WI38 (cell line): Measurements from ENCODE around the gene ARSK.

ENCODE experiments used
- H3K4me3 ChIP-seq: 2 replicates; pipeline ENCODE4 v1.5.1; 2011; ENCODE audit warnings: low read depth, mild to moderate bottlenecking, control low read depth, low read length
- TF ChIP-seq, protein P1 (sequence below): IDR thresholded peaks from 2 replicates; pipeline ENCODE4 v1.5.1; 2012; ENCODE audit warnings: low read depth, mild to moderate bottlenecking, control low read depth, low read length

The ARSK gene

DNA sequence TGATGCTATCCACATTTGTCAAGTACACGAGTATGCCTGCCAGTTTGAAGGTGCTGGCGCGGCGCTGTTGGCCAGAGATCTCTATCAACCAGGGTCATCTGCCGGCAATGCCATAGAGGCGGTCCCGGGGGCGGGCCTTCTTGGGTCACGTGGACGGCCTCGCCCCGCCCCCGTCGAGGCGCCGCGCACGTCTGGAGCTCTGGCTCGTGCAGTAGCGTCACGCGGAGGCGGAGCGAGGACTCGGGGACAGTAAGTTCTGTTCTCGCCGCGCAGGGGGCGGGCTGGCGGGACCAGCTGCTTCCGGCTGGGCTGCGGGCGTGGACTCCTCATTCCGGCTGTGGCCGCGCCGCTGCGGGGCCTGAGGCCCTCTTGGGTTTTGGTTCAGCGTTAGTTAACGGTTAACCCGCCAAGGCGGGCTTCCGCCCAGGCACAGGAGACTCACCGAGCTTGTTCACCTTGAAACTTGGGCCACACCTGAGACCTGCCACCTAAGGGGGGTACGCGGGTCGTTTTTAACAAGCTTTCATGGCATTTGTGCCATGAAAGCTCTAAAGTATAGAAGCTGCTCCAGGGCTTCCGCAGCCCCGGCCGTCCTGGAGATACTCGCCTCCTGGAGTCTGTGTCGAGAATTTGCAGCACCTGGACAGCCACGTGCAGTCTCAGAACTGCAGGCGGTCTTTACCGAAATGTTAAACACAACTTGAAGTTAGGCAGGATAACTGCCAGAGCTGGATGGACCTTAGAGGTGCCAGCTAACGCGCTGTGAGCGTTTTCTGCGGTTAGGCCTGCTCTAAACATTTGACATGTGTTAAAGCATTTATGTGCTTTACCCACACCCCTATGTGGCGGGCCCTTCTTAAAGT, 91.9 kb downstream of the ARSK start, which contains the start of gene RFESD:
RFESD (plus strand) TSS at position 209 of the 863 bp plus-strand sequence. CDS start 5,495 bp downstream, outside the sequence.
- peak within 1 kb of the TSS; percentile 64 for H3K4me3 ChIP-seq
- TF ChIP-seq, protein P1, sequence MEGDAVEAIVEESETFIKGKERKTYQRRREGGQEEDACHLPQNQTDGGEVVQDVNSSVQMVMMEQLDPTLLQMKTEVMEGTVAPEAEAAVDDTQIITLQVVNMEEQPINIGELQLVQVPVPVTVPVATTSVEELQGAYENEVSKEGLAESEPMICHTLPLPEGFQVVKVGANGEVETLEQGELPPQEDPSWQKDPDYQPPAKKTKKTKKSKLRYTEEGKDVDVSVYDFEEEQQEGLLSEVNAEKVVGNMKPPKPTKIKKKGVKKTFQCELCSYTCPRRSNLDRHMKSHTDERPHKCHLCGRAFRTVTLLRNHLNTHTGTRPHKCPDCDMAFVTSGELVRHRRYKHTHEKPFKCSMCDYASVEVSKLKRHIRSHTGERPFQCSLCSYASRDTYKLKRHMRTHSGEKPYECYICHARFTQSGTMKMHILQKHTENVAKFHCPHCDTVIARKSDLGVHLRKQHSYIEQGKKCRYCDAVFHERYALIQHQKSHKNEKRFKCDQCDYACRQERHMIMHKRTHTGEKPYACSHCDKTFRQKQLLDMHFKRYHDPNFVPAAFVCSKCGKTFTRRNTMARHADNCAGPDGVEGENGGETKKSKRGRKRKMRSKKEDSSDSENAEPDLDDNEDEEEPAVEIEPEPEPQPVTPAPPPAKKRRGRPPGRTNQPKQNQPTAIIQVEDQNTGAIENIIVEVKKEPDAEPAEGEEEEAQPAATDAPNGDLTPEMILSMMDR: no peak

DNA sequence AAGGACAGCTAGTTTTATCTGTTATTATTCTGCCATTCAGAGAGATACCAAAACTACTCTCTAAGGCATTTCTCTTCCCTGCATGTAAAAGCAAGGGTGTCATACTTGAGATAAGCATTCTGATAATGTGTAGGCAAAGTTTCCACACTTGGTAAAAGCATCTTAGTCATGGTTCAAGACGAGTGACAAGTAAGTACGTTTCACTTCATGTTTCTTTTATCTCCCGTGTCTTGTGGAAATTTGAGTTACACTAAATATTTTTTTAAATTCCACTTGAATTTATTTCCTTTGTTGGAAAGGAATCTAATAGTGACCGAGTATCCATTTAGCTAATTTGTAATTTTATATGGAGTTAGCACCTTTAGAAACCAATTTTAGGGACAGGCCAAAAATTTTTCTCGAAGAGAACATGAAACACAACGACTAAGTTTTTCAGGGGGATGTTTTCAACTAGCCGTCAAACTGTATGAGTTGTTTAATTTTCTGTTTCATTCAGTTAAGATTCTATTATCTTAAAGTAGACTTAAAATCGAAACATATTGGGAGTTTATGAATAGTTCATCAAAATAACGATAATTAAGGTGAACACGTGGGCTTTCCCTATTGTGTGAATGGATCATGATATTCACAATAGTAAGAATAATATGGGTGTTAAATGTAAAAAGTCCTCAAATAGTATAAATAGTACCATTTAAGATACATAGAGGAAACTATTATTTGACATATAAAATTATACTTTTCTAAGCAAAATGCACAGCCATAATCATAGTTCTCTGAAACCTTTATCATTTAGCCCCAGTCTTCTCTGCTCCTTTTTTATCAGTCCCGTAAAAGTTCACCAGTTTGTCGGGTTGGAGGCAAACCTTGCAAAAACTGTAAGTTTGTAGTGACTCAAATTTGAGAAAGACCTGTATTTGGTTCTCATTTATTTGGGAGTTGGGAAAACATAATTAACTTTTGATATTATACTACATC, 93.3 kb downstream of the ARSK start:
- TF ChIP-seq, protein P1: no peak
- no peak overlapping the region for H3K4me3 ChIP-seq

DNA sequence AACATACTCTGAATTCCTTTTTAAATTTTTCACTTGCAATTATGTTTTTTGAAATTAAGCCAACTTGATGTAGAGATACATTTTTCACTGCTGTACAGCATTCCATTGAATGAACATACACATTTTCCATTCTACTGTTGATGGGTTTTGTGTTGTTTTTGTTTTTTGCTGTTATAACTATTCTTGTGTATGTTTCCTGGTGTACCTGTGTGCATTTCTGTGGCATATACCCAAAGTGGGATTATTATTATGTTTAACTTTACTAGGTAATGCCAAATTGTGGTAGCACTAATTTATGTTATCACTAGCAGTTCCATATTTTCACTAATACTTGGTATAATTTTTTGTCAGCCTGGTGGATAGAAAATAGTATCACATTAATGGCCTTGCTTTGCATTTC, 94.4 kb downstream of the ARSK start:
- H3K4me3 ChIP-seq: no peak overlapping the region
- TF ChIP-seq, protein P1: no peak

DNA sequence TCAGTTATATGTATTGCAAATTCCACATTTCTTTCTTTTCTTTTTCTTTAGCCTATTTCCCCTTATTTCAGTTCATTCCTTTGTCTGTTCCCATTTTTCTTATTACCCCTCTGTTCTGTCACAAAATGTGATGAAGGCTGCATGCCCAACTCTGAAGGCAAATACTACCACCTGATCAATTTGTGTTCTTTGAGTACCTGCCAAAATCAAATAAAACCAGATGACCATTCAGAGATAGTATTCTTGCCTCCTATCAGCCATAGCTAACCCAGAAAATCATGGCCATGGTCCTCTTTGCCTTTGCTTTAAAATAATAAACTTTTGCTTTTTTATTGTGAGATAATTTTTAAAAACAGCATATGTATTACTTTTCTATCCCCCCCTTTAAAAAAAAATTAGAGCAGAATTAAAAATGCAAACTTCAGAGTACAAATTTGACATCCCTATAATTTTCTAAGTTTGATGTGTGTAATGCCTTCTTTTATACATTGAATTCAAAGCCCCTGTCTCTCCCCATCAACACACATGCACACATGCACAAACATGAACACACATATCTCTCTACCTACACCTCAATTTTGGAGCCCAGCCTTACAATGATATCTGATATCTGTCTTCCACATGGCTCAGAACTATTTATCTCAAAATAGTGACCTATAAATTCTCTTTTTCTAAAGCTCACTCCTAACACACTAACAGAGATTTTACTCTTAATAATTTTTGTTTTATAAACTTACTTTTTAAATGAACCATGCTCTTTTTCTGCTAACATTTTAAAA, 95.1 kb downstream of the ARSK start:
- TF ChIP-seq, protein P1: no peak

DNA sequence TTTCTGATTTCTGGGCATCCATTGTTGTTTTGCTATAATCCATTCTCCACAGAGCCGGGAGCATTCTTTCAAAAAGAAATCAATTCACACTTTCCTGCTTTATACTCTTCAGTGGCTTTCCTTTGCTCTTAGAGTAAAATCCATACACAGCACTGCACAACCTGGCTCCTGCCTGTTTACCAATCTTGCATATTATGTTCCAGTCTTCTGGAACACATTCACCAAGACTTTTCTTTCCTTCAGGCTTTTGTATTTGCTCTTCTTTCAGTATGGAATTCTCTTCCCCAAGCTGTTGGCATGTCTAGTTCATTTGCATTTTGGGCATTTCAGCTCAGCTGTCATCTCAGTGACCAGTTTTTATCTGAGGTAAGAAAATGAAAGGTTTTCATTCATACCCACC, 97.9 kb downstream of the ARSK start:
- H3K4me3 ChIP-seq: no peak overlapping the region
- TF ChIP-seq, protein P1: no peak

More for the DNA sequence above, 95.1 kb downstream of the ARSK start:
- no peak overlapping the region for H3K4me3 ChIP-seq

DNA sequence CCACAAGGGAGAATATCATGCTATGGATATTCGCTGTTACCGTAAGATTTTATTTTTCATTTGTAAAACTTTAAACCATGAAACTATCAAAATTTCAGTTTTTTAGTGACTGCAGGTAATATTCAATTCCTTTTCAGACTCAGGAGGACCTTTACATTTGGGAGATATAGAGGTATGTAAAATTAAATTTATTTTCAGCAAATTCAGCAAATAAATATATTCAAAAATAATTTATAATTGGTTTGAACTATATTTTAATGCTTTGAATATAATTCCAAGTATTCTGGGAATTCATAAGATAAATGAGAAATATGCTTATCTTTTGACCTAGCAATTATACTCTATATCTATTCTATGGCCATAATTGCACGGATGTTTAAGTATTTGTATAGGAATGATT, 99.3 kb downstream of the ARSK start:
- TF ChIP-seq, protein P1: no peak
- H3K4me3 ChIP-seq: no peak overlapping the region
